ENCODE results near the gene C12orf76. TPM values are rescaled to one million over a fixed set of nuclear protein-coding genes. Genes with fewer than 3 reads are reported as not detected.
A peak's percentile ranks its signal among the peaks of the same experiment; 100 is the strongest.

The C12orf76 gene
- polyA plus RNA-seq, 1 of the 3 experiments (the other 2 are of a cell fraction): 29.2 TPM

DNA sequence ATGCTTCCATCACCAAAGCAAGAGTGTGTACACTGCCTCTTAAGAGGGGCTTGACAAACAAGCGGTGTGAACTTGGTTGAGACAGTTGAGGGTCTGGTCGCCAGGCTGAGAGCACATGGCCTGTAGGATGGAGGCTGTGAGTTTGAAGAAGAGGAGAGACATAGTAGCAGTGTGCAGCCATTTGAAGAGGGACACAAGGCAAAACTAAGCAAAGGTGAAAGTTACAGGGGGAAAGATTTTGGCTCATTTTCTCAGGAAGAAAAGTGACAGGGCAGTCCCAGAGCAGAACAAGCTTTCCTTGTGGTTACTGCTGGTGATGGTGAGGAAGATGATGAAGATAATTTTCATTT, 11.3 kb upstream of the C12orf76 start:
- Histone ChIP-seq H3K4me1 (ENCODE audit: control insufficient read depth in 1 of 2, insufficient read depth in 2 of 2, low read depth in 1 of 2, low read length in 1 of 2) (peaks cover 0 to 22% of the 10 kb centered on the region in 2 experiments; a peak in 2 of 4 replicates), H3K4me2 (peak overlapping the region; percentile 4; the same call in 1 of the 2 replicates), H3F3A (replicated peaks; ENCODE audit: insufficient read depth) (peaks cover 13% of the 10 kb centered on the region), H3K79me2 (ENCODE audit: insufficient read depth) (no peaks in the 10 kb centered on the region), H4K20me1 (ENCODE audit: insufficient read depth) (no peaks in the 10 kb centered on the region), H3K36me3 (replicated peaks in 1 of 2; ENCODE audit: control insufficient read depth in 1 of 2, insufficient read depth in 2 of 2, low read length in 1 of 2) (no peaks in the 10 kb centered on the region), H3K9me3 (no peaks in the 10 kb centered on the region), H3K27me3 (ENCODE audit: insufficient read depth) (no peaks in the 10 kb centered on the region), H3K9me2 (no peaks in the 10 kb centered on the region), H3K27ac (ENCODE audit: low read depth in 2 of 2, low read length in 1 of 2) (peak overlapping the region in 1 of 2 experiments; percentile 37; a peak in 1 of 4 replicates), H3K4me3 (ENCODE audit: low read depth in 2 of 2, low read length in 1 of 2) (no peak overlapping the region), H3K9ac (no peak overlapping the region), H2AFZ (ENCODE audit: low read depth) (no peak overlapping the region)
- TF ChIP-seq RCOR1 (IDR thresholded peaks at IDR 0.05; ENCODE audit: low read length) (no peak), RAD21 (IDR thresholded peaks at IDR 0.05; ENCODE audit: low read length) (no peak), NRF1 (IDR thresholded peaks at IDR 0.05; ENCODE audit: low read depth, low read length) (no peak), FOXM1 (IDR thresholded peaks at IDR 0.05; ENCODE audit: low read depth) (no peak), JUND (IDR thresholded peaks at IDR 0.05) (no peak), NFIC (IDR thresholded peaks at IDR 0.05; ENCODE audit: borderline replicate concordance) (no peak), TEAD4 (IDR thresholded peaks at IDR 0.05; ENCODE audit: borderline replicate concordance, insufficient read depth) (no peak), RFX5 (IDR thresholded peaks at IDR 0.05; ENCODE audit: low read length) (no peak), EZH2phosphoT487 (IDR thresholded peaks at IDR 0.05; ENCODE audit: borderline replicate concordance, low read depth) (no peak)
- TF ChIP-seq, protein P1, sequence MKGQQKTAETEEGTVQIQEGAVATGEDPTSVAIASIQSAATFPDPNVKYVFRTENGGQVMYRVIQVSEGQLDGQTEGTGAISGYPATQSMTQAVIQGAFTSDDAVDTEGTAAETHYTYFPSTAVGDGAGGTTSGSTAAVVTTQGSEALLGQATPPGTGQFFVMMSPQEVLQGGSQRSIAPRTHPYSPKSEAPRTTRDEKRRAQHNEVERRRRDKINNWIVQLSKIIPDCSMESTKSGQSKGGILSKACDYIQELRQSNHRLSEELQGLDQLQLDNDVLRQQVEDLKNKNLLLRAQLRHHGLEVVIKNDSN (IDR thresholded peaks at IDR 0.05; ENCODE audit: borderline replicate concordance, low read depth): no peak
- TF ChIP-seq, protein P2, sequence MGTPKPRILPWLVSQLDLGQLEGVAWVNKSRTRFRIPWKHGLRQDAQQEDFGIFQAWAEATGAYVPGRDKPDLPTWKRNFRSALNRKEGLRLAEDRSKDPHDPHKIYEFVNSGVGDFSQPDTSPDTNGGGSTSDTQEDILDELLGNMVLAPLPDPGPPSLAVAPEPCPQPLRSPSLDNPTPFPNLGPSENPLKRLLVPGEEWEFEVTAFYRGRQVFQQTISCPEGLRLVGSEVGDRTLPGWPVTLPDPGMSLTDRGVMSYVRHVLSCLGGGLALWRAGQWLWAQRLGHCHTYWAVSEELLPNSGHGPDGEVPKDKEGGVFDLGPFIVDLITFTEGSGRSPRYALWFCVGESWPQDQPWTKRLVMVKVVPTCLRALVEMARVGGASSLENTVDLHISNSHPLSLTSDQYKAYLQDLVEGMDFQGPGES (IDR thresholded peaks at IDR 0.05; ENCODE audit: low read depth, low read length): no peak
- TF ChIP-seq, protein P3, sequence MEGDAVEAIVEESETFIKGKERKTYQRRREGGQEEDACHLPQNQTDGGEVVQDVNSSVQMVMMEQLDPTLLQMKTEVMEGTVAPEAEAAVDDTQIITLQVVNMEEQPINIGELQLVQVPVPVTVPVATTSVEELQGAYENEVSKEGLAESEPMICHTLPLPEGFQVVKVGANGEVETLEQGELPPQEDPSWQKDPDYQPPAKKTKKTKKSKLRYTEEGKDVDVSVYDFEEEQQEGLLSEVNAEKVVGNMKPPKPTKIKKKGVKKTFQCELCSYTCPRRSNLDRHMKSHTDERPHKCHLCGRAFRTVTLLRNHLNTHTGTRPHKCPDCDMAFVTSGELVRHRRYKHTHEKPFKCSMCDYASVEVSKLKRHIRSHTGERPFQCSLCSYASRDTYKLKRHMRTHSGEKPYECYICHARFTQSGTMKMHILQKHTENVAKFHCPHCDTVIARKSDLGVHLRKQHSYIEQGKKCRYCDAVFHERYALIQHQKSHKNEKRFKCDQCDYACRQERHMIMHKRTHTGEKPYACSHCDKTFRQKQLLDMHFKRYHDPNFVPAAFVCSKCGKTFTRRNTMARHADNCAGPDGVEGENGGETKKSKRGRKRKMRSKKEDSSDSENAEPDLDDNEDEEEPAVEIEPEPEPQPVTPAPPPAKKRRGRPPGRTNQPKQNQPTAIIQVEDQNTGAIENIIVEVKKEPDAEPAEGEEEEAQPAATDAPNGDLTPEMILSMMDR (IDR thresholded peaks at IDR 0.05): no peak
- TF ChIP-seq, protein P4, sequence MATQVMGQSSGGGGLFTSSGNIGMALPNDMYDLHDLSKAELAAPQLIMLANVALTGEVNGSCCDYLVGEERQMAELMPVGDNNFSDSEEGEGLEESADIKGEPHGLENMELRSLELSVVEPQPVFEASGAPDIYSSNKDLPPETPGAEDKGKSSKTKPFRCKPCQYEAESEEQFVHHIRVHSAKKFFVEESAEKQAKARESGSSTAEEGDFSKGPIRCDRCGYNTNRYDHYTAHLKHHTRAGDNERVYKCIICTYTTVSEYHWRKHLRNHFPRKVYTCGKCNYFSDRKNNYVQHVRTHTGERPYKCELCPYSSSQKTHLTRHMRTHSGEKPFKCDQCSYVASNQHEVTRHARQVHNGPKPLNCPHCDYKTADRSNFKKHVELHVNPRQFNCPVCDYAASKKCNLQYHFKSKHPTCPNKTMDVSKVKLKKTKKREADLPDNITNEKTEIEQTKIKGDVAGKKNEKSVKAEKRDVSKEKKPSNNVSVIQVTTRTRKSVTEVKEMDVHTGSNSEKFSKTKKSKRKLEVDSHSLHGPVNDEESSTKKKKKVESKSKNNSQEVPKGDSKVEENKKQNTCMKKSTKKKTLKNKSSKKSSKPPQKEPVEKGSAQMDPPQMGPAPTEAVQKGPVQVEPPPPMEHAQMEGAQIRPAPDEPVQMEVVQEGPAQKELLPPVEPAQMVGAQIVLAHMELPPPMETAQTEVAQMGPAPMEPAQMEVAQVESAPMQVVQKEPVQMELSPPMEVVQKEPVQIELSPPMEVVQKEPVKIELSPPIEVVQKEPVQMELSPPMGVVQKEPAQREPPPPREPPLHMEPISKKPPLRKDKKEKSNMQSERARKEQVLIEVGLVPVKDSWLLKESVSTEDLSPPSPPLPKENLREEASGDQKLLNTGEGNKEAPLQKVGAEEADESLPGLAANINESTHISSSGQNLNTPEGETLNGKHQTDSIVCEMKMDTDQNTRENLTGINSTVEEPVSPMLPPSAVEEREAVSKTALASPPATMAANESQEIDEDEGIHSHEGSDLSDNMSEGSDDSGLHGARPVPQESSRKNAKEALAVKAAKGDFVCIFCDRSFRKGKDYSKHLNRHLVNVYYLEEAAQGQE (IDR thresholded peaks at IDR 0.05; ENCODE audit: low read depth, low read length): no peak
- ChIA-PET CTCF (interaction anchor here (0.8 kb wide), 1 partner anchor 10 kb away, joined by 3 read pairs; no protein-coding TSS in a partner anchor), POLR2A (no interaction called here)
- 100% methylated on average over 2 of the region's 2 CpGs for WGBS (ENCODE audit: low lambda C conversion rate)
- DNase-seq: no peak
